ENCODE results near the gene CLMN. TPM values are rescaled to one million over a fixed set of nuclear protein-coding genes. Genes with fewer than 3 reads are reported as not detected.

Gene CLMN
- total and polyA plus RNA-seq, 2 of the 13 experiments (the other 11 are each of a cell fraction or from before 2014, with no cell fraction given), result 15.1 to 16.7 TPM

GRCh38 chr14:95317817-95318343 is 1.8 kb downstream of the CLMN start (continued):
- TF ChIP-seq CEBPZ (IDR thresholded peaks at IDR 0.05; ENCODE audit: low read length), result no peak

- DNase-seq (ENCODE audit: low spot score), result no peak
- Histone ChIP-seq H2AFZ (ENCODE audit: low read length) (no peak overlapping the region), H3K36me3 (replicated peaks in 1 of 2; ENCODE audit: control insufficient read depth in 1 of 2, insufficient read depth in 2 of 2, low read length in 2 of 2) (no peaks in the 10 kb centered on the region), H4K20me1 (ENCODE audit: insufficient read depth, low read length) (no peaks in the 10 kb centered on the region; the same call in 1 of the 2 replicates), H3K4me1 (ENCODE audit: insufficient read depth, low read length) (peaks cover 87% of the 10 kb centered on the region), H3K4me2 (ENCODE audit: low read depth, low read length) (0 out of 2 replicates have a peak overlapping the region, but pooled peaks have one; percentile 86), H3K79me2 (ENCODE audit: insufficient read depth, low read length) (peaks cover 13% of the 10 kb centered on the region), H3K27ac (ENCODE audit: extremely low read length, insufficient read depth, low read length) (no peak overlapping the region), H3K9me3 (ENCODE audit: low read length) (no peaks in the 10 kb centered on the region), H3K27me3 (ENCODE audit: control insufficient read depth in 1 of 2, insufficient read depth in 2 of 2, low read length in 2 of 2) (peaks cover 0 to 2% of the 10 kb centered on the region in 2 experiments; a peak in 1 of 5 replicates), H3K9ac (ENCODE audit: insufficient read depth, low read depth, low read length) (no peak overlapping the region), H3K4me3 (replicated peaks in 1 of 3; ENCODE audit: insufficient read depth in 1 of 3, low read depth in 2 of 3, low read length in 3 of 3) (no peak overlapping the region)
- no peak for FAIRE-seq
- no TSS peak for BruUV-seq (replicated peaks)
- ChIA-PET CTCF (ENCODE audit: low intra/inter-chr PET ratio, low total read pairs) (no interaction called here), POLR2A (no interaction called here)
- WGBS (ENCODE audit: low lambda C conversion rate), result 62% methylated on average over 8 of the region's 8 CpGs
- intact Hi-C loops (cut with micrococcal nuclease; ENCODE audit: unreplicated experiment) (loop anchor here (5.0 kb wide), 1 partner anchor 50 kb away; no protein-coding TSS in a partner anchor), in situ Hi-C loops (cut with HindIII; ENCODE audit: extremely low pct_ligation_motif_present, low pct_unique_long_range_greater_than_20kb) (no loop called here)
- no peak for TF ChIP-seq ZSCAN21 (CRISPR knock-in tag; IDR thresholded peaks at IDR 0.05; ENCODE audit: borderline replicate concordance)
- no peak for TF ChIP-seq ZGPAT (CRISPR knock-in tag; IDR thresholded peaks at IDR 0.05)
- TF ChIP-seq PHB2 (IDR thresholded peaks at IDR 0.05; ENCODE audit: partially characterized antibody), result no peak
- ATAC-seq, result no peak
Observed at GRCh38 chr14:95316821-95317220, 2.9 kb downstream of the CLMN start.

Measured in HepG2 (cell line).